LoVo (cell line): ENCODE data around the gene ANG.
"Not testable (repeated sequence)": the region's sequence is repeated elsewhere in the genome, so short reads cannot be mapped to it uniquely, and the experiment has no call there.

ENCODE experiments used
- DNase-seq: peaks from one replicate; pipeline ENCODE4 v3.0.0-alpha.2; 2016; ENCODE audit warnings: low spot score

The ANG gene

DNA sequence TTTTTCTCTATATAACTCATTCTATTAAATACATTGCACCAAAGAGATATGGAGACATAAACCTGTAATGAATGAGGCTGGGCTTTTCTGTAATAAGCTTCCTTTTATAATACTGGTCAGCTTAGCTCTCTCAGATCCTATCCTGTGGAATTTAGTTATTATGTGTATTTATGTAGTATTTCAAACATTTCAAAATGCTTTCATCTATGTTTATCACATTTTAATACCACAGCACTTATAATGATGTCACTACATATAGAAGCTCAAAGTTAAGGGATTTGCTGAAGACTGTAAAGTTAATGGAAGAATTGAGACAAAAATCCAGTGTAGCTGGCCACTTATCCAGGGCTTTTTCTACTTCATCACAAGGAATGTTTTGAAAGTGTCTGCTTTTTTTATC lies 11.4 kb downstream of the ANG start:
- no peak for DNase-seq

DNA sequence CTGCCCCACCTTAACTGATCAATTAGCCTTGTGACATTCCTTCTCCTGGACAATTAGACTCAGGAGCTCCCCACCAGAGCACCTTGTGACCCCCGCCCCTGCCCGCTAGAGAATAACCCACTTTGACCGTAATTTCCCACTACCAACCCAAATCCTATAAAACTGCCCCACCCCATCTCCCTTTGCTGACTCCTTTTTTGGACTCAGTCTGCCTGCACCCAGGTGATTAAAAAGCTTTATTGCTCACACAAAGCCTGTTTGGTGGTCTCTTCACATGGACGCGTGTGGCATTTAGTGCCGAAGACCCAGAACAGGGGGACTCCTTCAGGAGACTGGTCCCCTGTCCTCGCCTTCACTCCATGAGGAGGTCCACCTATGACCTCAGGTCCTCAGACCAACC lies 12.4 kb downstream of the ANG start:
- DNase-seq, result not testable (repeated sequence)

DNA sequence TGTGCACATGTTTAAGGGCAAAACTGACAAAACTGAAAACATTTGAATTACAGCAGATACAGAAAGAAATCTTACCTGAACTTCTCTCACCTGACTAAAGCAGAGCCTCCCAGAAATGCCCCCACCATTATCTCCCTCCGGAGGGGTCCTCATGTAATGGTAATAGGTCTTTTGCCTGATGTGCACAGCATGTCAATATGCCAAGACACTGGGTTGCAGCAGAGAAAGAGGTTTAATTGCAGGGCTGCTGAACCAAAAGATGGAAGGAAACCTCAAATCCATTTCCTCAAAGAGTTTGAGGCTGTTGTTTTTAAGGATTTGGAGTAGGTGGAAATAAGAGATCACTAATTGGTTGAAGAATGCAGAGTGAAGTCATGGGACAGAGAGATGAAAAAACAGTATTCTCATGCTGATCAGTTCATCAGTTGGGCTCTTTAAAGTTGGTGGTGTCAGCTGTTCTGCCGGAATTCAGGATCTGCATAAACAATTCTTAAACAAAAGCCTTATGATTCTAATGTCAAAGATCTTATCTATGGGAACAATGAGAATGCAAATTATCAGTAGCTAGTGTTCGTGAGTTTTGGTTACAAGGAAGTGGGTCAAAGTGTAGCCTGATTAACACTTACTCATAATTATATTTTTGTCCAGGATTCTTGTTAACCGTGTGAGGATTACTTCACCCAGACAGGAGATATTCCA lies 18.2 kb downstream of the ANG start:
- DNase-seq, result no peak

DNA sequence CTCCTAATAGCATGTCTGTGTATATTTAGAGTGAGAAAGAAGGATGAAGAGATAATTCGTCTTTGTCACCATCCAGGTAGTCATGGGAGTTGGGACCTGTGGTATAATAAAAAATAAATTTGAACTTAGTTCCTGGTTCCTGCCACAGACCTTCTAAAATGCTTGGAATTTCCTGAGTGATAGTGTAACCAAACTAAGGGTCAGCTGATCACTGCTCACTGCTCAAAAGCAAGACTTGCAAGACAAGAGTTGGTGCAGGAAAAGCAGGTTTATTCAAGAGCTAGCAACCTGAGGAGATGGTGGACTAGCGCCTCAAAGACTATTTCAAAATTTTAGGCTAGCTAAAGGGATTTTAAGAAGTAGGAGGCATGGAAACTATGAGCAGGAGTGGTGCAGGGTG lies 19.1 kb downstream of the ANG start:
- peak; percentile 40 for DNase-seq

DNA sequence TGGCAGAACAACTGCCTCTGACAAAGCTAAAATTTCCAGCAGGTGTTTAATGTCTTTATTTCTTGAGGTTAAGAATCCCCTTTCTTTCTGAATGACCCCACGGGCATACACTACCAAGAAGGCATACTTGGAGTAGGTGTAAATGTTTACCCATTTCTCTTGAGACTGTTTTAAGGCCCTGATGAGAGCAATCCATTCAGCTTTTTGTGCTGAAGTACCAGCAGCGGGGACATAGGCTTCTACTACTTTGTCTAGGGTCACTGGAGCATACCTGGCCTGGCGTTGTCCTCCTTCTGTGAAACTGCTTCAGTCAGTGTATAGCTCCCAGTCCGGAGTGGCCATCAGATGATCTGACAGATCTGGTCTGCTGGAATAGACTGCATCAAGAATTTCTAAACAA lies 22.7 kb downstream of the ANG start:
- DNase-seq, result no peak

DNA sequence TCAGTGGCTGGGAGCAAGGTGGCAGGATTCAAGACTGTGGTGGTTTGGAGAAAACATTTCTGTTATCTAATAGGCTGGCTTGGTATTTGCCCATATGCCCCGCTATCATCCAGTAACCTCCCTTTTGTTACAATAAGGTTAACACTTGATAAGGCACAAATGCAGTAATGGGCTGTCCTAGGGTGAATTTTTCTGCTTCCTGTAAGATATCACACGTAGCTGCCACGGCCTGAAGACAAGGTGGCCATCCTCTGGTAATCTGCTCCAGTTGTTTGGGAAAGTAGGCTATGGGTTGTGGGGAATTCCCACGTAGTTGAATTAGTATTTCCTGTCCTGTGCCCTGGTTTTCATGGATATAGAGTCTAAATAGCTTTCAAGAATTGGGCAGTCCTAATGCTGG lies 23.1 kb downstream of the ANG start:
- DNase-seq, result no peak

DNA sequence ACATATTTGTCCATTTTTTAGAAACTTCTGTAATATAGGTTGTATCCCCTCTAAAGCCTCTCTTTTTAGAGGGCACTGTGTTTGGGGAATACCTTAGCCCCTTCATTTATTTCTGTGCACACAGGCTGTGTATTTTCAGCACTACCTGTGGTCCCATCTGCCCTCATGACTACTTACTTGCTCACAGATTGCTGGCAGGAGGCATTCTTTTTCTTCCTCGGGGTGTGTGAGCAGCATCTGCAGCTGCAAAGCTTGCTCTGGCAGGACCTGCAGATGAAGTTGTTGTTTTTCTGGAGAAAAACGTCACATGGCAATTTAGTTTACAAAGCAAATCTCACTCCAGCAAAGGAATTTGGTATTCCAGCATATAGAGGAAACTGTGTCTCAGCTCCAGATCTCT lies 24.3 kb downstream of the ANG start:
- DNase-seq, result no peak

DNA sequence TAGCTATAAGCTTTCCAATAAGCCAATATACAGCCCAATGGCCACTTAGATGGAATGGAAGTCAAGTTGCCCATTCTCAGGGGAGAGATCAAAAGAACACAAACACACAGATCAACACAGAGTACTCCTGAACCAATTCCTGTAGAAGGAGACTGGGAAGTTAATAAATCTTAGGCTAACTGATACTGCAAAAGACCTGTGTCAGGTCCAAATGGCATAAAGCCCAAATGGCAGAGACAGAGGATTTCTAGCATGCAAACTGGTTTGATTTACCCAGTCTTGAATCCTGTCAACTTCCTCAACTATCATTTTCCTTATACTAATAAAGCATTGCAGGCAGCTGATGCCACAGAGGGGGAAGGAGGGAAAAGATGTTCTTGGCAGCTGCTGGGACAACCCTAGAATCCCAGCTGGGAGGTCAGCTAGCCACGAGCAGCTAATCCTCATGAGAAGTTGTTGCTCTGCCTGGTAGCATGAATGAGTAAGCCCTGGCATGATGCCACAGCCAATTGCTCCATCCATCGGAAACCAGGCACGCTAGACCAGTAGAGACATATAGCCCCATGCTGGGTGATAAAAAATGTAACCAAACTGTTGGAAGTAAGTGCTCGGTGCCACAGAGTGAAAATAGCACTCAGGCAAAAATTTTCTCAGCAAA lies 26.2 kb downstream of the ANG start:
- DNase-seq, result peak; percentile 30

DNA sequence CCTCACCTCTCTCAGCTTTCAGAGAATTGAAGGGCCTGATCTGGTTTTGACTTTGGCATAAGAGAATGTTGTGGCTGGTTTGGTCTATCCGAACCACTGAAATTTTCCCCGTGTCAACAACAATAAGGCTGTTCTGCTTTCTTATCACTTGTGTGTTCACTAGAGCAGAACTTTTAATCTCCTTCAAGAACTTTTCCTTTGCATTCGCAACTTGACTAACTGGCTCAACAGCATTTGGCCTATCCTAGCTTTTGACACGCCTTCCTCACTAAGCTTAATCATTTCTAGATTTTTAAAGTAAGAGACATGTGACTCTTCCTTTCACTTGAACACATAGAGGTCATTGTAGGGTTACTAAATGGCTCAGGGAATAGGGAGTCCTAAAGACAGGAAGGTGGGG lies 31.2 kb downstream of the ANG start:
- DNase-seq, result peak; percentile 67

DNA sequence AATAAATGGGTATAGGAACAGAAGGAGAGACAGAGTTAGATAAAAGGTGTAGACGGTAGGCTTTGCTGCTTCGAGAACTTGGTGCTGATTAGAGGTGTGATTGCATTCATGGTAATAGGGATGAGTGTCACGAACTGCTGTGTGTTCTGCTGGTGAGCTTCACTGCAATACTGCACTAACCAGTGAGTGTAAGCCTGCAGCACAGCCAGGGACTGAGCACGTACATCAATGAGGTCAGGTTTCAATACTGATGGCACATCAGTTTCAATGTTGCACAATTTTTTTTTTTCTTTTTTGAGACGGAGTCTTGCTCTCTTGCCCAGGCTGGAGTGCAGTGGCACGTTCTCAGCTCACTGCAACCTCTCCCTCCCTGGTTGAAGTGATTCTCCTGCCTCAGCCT lies 32.2 kb downstream of the ANG start:
- no peak for DNase-seq

DNA sequence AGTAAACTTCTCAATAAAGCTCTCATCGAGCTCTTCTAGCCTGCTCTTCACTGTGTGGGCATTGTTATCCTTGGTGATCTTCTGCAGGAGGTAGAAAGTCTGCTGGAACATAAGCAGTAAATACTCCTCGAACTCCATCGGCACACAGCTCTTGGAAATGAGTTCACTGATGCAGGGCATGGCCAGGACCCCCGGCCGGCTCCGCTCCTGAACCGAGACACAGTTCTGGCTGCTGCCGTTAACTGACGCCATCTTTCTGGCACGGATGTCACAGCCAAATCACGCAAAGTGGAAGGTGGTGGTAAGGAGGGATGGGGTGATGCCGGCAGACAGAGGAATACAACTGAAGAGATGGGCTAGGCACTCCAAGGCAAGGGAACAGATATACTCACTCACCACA lies 33.5 kb downstream of the ANG start:
- DNase-seq, result no peak

DNA sequence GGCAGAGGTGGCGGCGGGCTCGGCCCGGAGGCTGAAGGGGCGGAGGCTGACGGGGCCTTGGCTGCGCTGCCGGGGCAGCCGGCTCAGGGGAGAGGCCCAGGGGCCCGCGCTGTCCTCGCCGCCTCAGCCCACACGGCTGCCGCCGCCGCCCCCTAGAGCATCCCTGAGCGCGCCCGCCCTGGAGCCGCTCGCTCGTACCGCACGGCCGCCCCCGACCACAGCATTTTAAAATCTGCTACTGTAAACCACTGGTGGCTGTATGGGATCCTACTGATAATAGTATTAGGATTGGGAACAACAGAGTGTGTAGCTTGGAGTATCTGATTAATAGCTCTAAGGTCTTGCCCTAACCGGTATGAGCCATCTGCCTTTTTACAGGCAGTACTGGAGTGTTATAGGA lies 34.9 kb downstream of the ANG start:
- DNase-seq, result no peak

DNA sequence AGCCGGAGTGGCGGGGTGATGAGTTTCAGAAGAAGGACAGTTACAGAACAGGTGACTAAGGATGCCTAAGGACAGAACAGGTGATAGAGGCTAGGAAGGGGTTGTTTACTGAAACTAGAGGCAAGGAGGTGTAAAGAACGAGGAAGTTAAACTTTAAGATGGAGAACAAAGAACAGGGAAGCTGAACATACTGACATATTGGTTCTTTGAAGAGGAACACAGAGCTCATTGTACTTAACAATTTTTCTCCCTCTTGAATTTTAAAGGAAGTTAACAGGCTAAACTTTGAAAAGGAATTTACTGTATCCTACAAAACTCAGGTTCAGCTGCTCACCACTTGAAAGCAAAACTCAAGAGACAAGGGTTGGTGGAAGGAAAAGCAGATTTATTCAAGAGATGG lies 37.6 kb downstream of the ANG start:
- not testable (repeated sequence) for DNase-seq

DNA sequence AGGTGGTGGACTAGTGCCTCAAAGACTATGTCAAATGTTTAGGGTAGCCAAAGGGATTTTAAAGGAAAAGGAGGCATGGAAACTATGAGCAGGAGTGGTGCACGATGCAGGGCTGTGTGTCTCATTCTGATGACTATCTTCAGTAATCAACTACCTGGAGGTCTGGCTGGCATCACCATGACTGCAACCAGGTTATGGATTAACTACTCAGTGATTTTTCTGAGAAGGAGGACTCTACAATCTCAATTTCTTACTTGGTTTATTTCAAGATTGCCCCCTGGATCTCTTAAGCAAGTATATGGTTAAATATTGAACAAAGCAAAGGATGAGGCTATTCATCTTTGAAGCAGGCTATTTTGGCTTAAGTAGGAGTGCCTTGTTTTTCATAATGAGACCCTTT lies 38.0 kb downstream of the ANG start:
- no peak for DNase-seq

DNA sequence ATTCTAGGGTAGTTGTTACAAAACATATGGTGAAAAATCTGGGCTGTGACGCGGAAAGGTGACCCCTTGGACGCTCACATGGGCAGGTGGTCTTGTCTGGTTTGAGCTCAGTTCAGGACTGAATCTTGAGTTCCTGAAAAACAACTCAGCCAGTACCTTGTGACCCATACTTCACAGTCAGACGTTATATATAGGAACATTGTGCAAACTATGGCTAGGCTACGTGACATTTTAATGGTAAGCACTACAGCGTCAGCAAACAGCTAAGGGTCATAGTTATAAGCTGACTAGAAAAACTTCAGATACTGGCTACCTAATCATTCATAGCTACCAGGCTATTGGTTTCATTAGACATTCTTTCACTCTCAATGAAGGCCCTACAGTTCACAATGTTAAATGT lies 42.3 kb downstream of the ANG start:
- no peak for DNase-seq

DNA sequence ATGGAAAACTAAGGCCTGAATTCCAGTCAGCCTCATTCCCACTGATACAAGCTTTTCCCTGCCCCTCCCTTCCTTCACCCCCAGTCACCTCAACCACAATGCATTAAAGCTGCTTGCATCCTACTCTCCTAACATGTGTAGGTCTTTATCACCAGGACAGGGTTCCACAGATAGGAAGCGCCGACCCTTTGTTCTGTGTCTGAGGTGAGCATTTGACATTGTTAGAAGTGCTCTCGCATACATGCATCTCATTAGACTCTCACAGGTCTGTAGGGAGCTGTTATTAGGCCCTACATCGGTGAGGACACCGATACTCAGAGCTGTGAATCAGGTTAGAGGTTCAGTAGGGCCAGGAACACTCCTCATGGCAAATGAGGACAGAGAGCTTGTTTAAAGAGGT lies 43.9 kb downstream of the ANG start:
- no peak for DNase-seq

DNA sequence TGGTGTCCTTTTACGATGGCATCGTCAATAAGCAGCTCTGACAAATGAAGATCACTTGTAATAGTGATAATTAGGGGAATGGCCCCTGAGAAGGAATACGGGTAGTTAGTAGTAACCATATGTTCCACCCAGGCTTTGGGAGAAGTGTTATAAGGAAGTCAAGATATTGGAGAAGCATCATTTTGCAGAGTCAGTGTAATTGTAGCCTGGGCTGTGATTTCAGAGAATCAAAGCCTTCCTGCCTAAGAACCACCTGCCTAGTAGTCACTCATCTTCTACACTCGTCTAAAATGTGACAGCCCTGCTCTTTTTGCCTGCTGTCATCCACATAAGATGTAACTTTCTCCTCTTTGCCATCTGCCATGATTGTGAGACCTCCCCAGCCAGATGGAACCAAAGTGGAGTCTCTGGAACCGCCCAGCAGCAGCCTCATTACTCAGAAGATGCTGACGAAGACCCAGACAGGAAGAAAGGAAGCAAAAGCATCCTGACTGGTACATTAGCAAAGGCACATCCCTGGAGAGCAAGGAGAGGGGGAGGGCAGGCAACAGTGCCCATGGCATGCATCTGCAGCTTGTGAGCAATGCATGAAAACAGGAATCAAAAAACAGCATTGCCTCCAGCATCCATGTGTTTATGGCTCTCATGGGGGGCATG lies 44.5 kb downstream of the ANG start:
- no peak for DNase-seq

DNA sequence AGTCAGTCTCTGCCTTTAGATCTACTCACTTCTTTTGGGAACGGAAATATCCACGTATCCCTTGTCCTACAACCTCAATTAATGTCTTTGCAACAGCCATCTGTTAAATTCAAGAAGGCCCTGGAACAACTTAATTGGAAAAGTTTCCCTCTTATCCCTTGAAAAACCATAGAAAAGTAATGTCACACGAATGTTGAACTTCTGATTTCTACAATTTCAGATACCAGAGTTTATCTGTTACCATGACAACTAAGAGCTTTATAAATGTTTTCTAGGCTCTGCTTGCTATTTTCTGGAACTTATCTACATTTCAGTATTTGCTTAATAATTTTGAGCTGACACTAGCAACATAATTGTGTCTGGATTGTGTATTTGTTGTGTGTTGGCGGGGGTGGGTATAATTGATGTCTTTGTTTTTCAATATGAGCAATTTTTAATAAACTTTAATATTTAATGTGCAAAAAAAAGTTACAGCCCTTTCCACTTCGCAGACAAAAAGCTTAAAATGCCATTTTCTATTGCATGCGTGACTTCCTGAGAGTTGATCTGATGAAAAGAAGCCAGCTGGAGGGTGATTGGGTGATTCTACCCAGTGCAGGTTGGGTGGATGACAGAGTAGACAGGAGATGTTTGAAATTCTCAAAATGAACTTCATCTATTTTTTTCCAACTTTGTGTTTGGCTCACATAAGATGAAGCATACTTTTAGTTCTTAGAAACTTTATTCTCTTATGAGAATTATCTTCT lies 45.3 kb downstream of the ANG start:
- DNase-seq, result no peak

DNA sequence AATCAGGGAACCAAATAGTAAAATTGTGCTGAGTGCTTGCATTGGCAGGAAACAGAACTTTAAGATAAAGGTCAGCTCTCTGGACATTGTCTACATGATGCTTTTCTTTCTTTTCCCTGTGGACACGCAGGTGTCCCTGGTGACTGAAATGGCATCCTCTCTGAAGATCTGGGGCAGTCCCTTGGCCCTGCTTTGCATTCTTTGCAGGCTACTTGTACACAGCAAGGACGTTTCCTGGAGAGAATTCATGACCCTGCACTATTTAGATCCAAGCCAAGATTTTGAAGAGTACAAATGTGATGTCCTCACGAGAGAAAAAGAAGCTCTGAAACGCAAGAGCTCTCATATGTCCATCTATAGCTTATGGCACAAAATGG lies 45.9 kb downstream of the ANG start:
- DNase-seq, result no peak

DNA sequence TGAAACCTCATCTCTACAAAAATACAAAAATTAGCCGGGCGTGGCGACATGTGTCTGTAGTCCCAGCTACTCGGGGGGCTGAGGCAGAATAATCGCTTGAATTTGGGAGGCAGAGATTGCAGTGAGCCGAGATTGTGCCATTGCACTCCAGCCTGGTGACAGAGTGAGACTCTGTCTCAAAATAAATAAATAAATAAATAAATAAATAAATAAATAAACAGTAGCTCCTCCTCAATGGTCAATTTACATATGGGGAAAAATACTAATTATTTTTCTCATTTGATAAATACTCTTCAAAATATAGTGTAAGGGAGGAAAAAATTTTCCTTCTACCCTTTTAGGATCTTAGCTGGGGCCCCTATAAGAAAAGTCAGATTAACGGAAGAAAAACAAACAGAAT lies 49.7 kb downstream of the ANG start:
- DNase-seq, result not testable (repeated sequence)

DNA sequence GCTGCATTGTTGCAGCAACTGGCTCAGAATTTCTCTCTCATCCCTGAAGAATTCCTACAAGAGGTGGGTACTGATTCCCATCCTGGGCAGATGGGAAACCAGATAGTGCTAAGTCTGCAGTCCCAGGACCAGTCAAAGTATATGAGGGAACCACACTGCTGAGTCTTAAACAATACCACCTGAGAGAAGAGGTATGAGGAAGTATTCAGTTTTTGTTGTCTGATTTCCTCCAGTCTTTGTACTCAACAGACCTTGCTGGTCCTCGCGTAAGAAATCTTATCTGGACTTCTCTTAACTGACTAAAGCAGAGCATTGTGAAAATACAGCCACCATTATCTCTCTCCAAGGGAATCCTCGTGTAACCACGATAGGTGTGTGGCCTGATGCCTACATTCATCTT lies 53.6 kb downstream of the ANG start:
- no peak for DNase-seq

DNA sequence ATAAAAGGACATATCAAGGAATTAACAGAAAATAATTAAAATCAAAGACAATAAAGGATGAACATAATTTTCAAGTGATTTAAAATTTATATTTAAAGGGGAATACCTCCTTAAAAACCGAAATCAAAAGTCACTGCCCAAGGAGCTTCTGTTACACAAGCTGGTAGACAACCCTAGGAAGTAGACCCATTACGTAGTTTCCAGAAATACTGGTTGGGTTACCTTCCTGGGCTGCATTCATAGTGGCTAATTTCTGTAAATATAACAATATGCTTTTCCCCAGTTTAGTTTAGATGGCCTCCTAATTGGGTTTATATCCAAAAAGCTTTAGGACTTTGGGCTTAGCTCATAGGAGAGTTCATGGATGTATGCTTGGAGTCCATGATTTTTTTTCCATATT lies 55.0 kb downstream of the ANG start:
- no peak for DNase-seq
